Measurements from ENCODE around the gene SCAMP1.
"Not testable (repeated sequence)": the region's sequence is repeated elsewhere in the genome, so short reads cannot be mapped to it uniquely, and the experiment has no call there.

SCAMP1 gene

GRCh38 chr5:78433972-78434371 is 73.6 kb downstream of the SCAMP1 start:
- DNase-seq: no peak

- DNase-seq: no peak
These were observed 87.5 kb downstream of the SCAMP1 start for GRCh38 chr5:78447775-78448424.

- no peak for DNase-seq
These were observed 88.7 kb downstream of the SCAMP1 start for GRCh38 chr5:78449103-78449502.

GRCh38 chr5:78457507-78457906 is 97.1 kb downstream of the SCAMP1 start:
- not testable (repeated sequence) for DNase-seq

- no peak for DNase-seq
These were observed 98.4 kb downstream of the SCAMP1 start for GRCh38 chr5:78458843-78459242.

- DNase-seq: no peak
These were observed 106.7 kb downstream of the SCAMP1 start for GRCh38 chr5:78467140-78467539.

GRCh38 chr5:78467752-78468357 is 107.4 kb downstream of the SCAMP1 start:
- DNase-seq: no peak

GRCh38 chr5:78471896-78472295 is 111.5 kb downstream of the SCAMP1 start:
- no peak for DNase-seq

GRCh38 chr5:78472469-78473106 is 112.2 kb downstream of the SCAMP1 start:
- DNase-seq: no peak

- DNase-seq: no peak
These were observed 113.3 kb downstream of the SCAMP1 start for GRCh38 chr5:78473751-78474150.

- no peak for DNase-seq
These were observed 115.0 kb downstream of the SCAMP1 start for GRCh38 chr5:78475370-78475769.

GRCh38 chr5:78476795-78477194 is 116.4 kb downstream of the SCAMP1 start:
- DNase-seq: no peak

- DNase-seq: no peak
These were observed 122.5 kb downstream of the SCAMP1 start for GRCh38 chr5:78482948-78483347.

- DNase-seq: no peak
These were observed 123.5 kb downstream of the SCAMP1 start for GRCh38 chr5:78483809-78484521.

- DNase-seq: no peak
These were observed 125.8 kb downstream of the SCAMP1 start for GRCh38 chr5:78486218-78486617.

- DNase-seq: no peak
These were observed 127.4 kb downstream of the SCAMP1 start for GRCh38 chr5:78487846-78488245.

- no peak for DNase-seq
These were observed 130.5 kb downstream of the SCAMP1 start for GRCh38 chr5:78490709-78491485.

- no peak for DNase-seq
These were observed 131.8 kb downstream of the SCAMP1 start for GRCh38 chr5:78492224-78492623.

- DNase-seq: no peak
These were observed 132.2 kb downstream of the SCAMP1 start for GRCh38 chr5:78492650-78493049.

GRCh38 chr5:78495800-78496199 is 135.4 kb downstream of the SCAMP1 start:
- no peak for DNase-seq

- no peak for DNase-seq
These were observed 136.0 kb downstream of the SCAMP1 start for GRCh38 chr5:78496373-78496772.

GRCh38 chr5:78497573-78498533 is 137.4 kb downstream of the SCAMP1 start:
- no peak for DNase-seq
